ENCODE data around the gene FTSJ1. TPM values are rescaled to one million over a fixed set of nuclear protein-coding genes. Genes with fewer than 3 reads are reported as not detected.

The FTSJ1 gene
- total RNA-seq, 1 donor from 2014 or later = 32.2 TPM

DNA sequence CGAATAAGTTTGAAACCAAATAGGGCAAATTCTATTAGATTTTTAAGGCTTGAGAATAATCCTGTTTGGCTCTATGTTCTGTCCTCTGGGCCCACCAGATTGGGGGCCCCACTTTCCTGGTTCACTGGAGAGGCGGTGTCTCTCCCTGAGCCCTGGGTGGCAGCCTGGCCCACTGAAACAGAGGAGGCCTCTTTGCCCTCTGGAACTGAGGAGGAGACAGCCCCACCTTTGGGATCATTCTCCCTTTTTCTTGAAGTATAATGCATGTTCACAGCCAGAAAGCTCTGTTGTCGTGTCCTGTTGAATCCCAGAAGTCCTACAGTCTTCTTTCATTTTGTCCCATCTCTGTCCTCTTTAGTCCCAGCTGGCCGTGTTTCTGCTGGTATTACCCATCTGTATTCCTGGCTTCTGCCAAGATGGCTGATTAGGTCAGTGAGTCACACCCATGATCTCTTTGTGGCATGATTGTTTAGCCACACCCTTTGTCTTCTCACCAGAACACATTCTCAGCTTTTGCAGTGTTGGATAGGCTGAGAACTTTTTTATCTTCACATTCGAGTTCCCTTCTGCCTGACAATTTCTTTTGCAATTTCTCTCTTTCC lies 55.5 kb downstream of the FTSJ1 start:
- H3K9me3 ChIP-seq (ENCODE audit: low read depth) = no peaks in the 10 kb centered on the region
- no peak overlapping the region for H2AFZ ChIP-seq (replicated peaks)
- H4K20me1 ChIP-seq (ENCODE audit: low read depth) = no peaks in the 10 kb centered on the region
- H3K4me2 ChIP-seq = no peak overlapping the region
- H3K27me3 Mint-ChIP-seq (ENCODE audit: insufficient read depth, low read depth) = peaks cover 6% of the 10 kb centered on the region
- H3K4me1 Mint-ChIP-seq = no peaks in the 10 kb centered on the region
- TF ChIP-seq EZH2phosphoT487 (IDR thresholded peaks at IDR 0.05) (no peak), EZH2 (IDR thresholded peaks at IDR 0.05) (no peak)
- TF ChIP-seq, protein P1, sequence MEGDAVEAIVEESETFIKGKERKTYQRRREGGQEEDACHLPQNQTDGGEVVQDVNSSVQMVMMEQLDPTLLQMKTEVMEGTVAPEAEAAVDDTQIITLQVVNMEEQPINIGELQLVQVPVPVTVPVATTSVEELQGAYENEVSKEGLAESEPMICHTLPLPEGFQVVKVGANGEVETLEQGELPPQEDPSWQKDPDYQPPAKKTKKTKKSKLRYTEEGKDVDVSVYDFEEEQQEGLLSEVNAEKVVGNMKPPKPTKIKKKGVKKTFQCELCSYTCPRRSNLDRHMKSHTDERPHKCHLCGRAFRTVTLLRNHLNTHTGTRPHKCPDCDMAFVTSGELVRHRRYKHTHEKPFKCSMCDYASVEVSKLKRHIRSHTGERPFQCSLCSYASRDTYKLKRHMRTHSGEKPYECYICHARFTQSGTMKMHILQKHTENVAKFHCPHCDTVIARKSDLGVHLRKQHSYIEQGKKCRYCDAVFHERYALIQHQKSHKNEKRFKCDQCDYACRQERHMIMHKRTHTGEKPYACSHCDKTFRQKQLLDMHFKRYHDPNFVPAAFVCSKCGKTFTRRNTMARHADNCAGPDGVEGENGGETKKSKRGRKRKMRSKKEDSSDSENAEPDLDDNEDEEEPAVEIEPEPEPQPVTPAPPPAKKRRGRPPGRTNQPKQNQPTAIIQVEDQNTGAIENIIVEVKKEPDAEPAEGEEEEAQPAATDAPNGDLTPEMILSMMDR (IDR thresholded peaks at IDR 0.05) = no peak
- no peak for DNase-seq (ENCODE audit: low spot score)
- no peaks in the 10 kb centered on the region for H3K27me3 ChIP-seq
- H3K4me3 Mint-ChIP-seq = no peak overlapping the region
- no peaks in the 10 kb centered on the region for H3F3A ChIP-seq (ENCODE audit: low read depth)
- H3K36me3 Mint-ChIP-seq = peaks cover 12% of the 10 kb centered on the region
- no peaks in the 10 kb centered on the region for H3K36me3 ChIP-seq
- H3K4me3 ChIP-seq = no peak overlapping the region
- peaks cover 12% of the 10 kb centered on the region for H3K9me3 Mint-ChIP-seq
- H3K9ac ChIP-seq = no peak overlapping the region
- H3K27ac Mint-ChIP-seq = no peak overlapping the region
- H3K27ac ChIP-seq = no peak overlapping the region
- no peaks in the 10 kb centered on the region for H3K79me2 ChIP-seq (ENCODE audit: low read depth)
- H3K4me1 ChIP-seq = no peaks in the 10 kb centered on the region

DNA sequence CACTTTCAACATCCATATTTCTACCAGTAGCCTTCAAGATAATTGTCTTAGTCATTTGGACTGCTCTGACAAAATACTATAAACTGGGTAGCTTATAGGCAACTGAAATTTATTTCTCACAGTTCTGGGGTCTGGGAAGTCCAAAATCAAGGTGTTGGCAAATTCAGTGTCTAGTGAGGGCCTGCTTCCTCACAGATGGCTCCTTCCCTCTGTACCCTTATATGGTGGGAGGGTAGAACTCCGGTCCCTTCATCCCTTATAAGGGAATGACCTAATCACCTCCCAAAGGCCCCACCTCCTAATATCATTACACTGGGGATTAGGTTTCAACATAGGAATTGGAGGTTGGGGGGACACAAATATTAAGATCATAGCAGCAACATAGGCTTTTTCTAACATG lies 56.2 kb downstream of the FTSJ1 start:
- Histone ChIP-seq H3K9me3 (ENCODE audit: low read depth) (no peaks in the 10 kb centered on the region), H3K4me2 (no peak overlapping the region), H2AFZ (replicated peaks) (no peak overlapping the region), H3F3A (ENCODE audit: low read depth) (no peaks in the 10 kb centered on the region), H3K27me3 (no peaks in the 10 kb centered on the region), H3K36me3 (no peaks in the 10 kb centered on the region), H3K4me3 (no peak overlapping the region), H3K79me2 (ENCODE audit: low read depth) (no peaks in the 10 kb centered on the region), H3K27ac (no peak overlapping the region), H3K4me1 (no peaks in the 10 kb centered on the region), H3K9ac (no peak overlapping the region), H4K20me1 (ENCODE audit: low read depth) (no peaks in the 10 kb centered on the region)
- Mint-ChIP-seq H3K9me3 (peaks cover 10% of the 10 kb centered on the region), H3K4me1 (no peaks in the 10 kb centered on the region), H3K4me3 (no peak overlapping the region), H3K27me3 (ENCODE audit: insufficient read depth, low read depth) (peaks cover 8% of the 10 kb centered on the region), H3K27ac (no peak overlapping the region), H3K36me3 (peaks cover 8% of the 10 kb centered on the region)
- no peak for TF ChIP-seq EZH2phosphoT487 (IDR thresholded peaks at IDR 0.05)
- DNase-seq (ENCODE audit: low spot score) = no peak

DNA sequence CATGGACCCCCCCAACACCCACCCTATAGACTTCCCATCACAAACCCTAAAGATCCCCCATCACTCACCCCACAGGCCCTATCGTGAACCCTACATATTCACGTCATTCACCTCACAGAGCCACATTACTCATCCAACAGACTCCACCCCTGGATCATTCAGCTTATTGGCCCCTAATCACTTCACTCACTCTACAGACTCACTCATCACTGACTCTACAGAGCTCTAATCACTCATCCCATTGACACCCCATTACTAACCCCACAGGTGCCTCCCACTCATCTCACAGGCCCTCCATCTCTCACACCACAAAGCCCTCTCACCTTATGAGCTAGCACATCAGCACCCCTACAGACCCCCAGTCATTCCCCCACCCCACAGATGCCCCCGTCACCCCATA lies 57.2 kb downstream of the FTSJ1 start:
- H3K27ac Mint-ChIP-seq = no peak overlapping the region
- Histone ChIP-seq H3K9me3 (ENCODE audit: low read depth) (no peaks in the 10 kb centered on the region), H3K4me2 (no peak overlapping the region), H3F3A (ENCODE audit: low read depth) (no peaks in the 10 kb centered on the region), H3K4me3 (no peak overlapping the region), H3K36me3 (no peaks in the 10 kb centered on the region), H3K79me2 (ENCODE audit: low read depth) (no peaks in the 10 kb centered on the region), H3K27me3 (no peaks in the 10 kb centered on the region), H3K4me1 (no peaks in the 10 kb centered on the region), H4K20me1 (ENCODE audit: low read depth) (no peaks in the 10 kb centered on the region), H2AFZ (replicated peaks) (no peak overlapping the region), H3K27ac (no peak overlapping the region), H3K9ac (no peak overlapping the region)
- H3K9me3 Mint-ChIP-seq = peaks cover 10% of the 10 kb centered on the region
- H3K4me1 Mint-ChIP-seq = no peaks in the 10 kb centered on the region
- peaks cover 9% of the 10 kb centered on the region for H3K27me3 Mint-ChIP-seq (ENCODE audit: insufficient read depth, low read depth)
- peaks cover 7% of the 10 kb centered on the region for H3K36me3 Mint-ChIP-seq
- H3K4me3 Mint-ChIP-seq = no peak overlapping the region
- DNase-seq (ENCODE audit: low spot score) = no peak
- TF ChIP-seq, protein P1 (IDR thresholded peaks at IDR 0.05) = no peak
- TF ChIP-seq EZH2phosphoT487 (IDR thresholded peaks at IDR 0.05) (no peak), EZH2 (IDR thresholded peaks at IDR 0.05) (no peak)

Other genes starting within 250 kb of the FTSJ1 start
- not detected in 2 replicates for gene SSX1, start 220.8 kb upstream of the FTSJ1 start, total RNA-seq (ENCODE audit: low replicate concordance)
- not detected in 2 replicates for gene SSX3, start 119.5 kb upstream of the FTSJ1 start, total RNA-seq (ENCODE audit: low replicate concordance)
- gene SSX4, start 92.7 kb upstream of the FTSJ1 start, total RNA-seq (ENCODE audit: low replicate concordance) = not detected in 2 replicates
- gene SSX4B, start 64.2 kb upstream of the FTSJ1 start, total RNA-seq (ENCODE audit: low replicate concordance) = not detected in 2 replicates
- gene SLC38A5, start 5.9 kb upstream of the FTSJ1 start, total RNA-seq (ENCODE audit: low replicate concordance) = 2.3 and 6.7 TPM in 2 replicates
- gene PORCN, start 32.8 kb downstream of the FTSJ1 start, total RNA-seq (ENCODE audit: low replicate concordance) = 10.8 and 21.2 TPM in 2 replicates
- gene EBP, start 45.6 kb downstream of the FTSJ1 start, total RNA-seq (ENCODE audit: low replicate concordance) = 74.6 and 95.4 TPM in 2 replicates
- 1.5 and 3.1 TPM in 2 replicates for gene TBC1D25, start 63.5 kb downstream of the FTSJ1 start, total RNA-seq (ENCODE audit: low replicate concordance)
- gene RBM3, start 98.3 kb downstream of the FTSJ1 start, total RNA-seq (ENCODE audit: low replicate concordance) = 101 and 130 TPM in 2 replicates
- 20.9 and 39.0 TPM in 2 replicates for gene WDR13, start 121.3 kb downstream of the FTSJ1 start, total RNA-seq (ENCODE audit: low replicate concordance)
- gene WAS, start 207.6 kb downstream of the FTSJ1 start, total RNA-seq (ENCODE audit: low replicate concordance) = 0.37 TPM in 1 of 2 replicates, not detected in the other
- 9.4 and 13.9 TPM in 2 replicates for gene SUV39H1, start 220.5 kb downstream of the FTSJ1 start, total RNA-seq (ENCODE audit: low replicate concordance)

All from neural progenitor cell (in vitro differentiated cells).